HG02870 (cell line): ENCODE measurements around the gene AUNIP.

ENCODE experiments used
- ATAC-seq: cut with Tn5 transposase; IDR thresholded peaks from one replicate; pipeline ENCODE4 v1.9.1; 2021; ENCODE audit warnings: mild to moderate bottlenecking, moderate library complexity; ENCODE audit not compliant: unreplicated experiment

The AUNIP gene

GRCh38 chr1:25811384-25812082 is 47.7 kb downstream of the AUNIP start:
- ATAC-seq = no peak

GRCh38 chr1:25810341-25811299 is 48.6 kb downstream of the AUNIP start:
- ATAC-seq = no peak

- no peak for ATAC-seq
Observed at GRCh38 chr1:25809929-25810328, 49.3 kb downstream of the AUNIP start.

- ATAC-seq = no peak
Observed at GRCh38 chr1:25809283-25809926, 49.9 kb downstream of the AUNIP start.

- ATAC-seq = no peak
Observed at GRCh38 chr1:25808481-25809244, 50.6 kb downstream of the AUNIP start.

GRCh38 chr1:25807480-25808390 is 51.5 kb downstream of the AUNIP start:
- no peak for ATAC-seq

- no peak for ATAC-seq
Observed at GRCh38 chr1:25806418-25806817, 52.8 kb downstream of the AUNIP start.

GRCh38 chr1:25805863-25806225 is 53.4 kb downstream of the AUNIP start:
- no peak for ATAC-seq

- ATAC-seq = no peak
Observed at GRCh38 chr1:25804964-25805862, 54.0 kb downstream of the AUNIP start.

GRCh38 chr1:25804244-25804963 is 54.9 kb downstream of the AUNIP start:
- no peak for ATAC-seq

GRCh38 chr1:25803368-25803767 is 55.9 kb downstream of the AUNIP start:
- ATAC-seq = no peak

- no peak for ATAC-seq
Observed at GRCh38 chr1:25802915-25803314, 56.3 kb downstream of the AUNIP start.

- no peak for ATAC-seq
Observed at GRCh38 chr1:25800703-25801377, 58.4 kb downstream of the AUNIP start.

GRCh38 chr1:25799935-25800702 is 59.1 kb downstream of the AUNIP start, which contains the start of gene SELENON:
TSS of gene SELENON (plus strand) at chr1:25800193. CDS start at chr1:25800231, 38 bp downstream.
- no peak for ATAC-seq

- ATAC-seq = no peak
Observed at GRCh38 chr1:25799352-25799934, 59.8 kb downstream of the AUNIP start.

- no peak for ATAC-seq
Observed at GRCh38 chr1:25798666-25799351, 60.4 kb downstream of the AUNIP start.
